ENCODE data around the gene MON1B.

DNA sequence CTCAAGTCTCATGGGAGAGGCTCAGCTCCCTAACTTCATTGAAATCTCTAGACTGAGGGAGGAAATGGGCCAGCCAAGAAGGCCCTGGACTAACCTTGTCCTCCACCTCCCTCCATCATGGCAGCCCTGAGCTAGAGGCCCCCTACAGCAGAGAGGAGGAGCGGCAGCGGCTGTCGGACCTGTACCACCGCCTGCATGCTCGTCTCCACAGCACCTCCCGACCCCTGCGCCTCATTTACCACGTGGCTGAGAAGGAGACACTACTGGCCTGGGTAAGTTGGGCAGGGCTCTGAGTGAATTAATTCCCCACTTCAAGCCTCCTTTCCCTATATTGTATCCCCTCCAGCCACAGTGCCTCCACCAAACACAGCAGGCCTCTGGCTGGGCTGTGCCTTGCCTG lies 4.4 kb downstream of the MON1B start:
- TF ChIP-seq TAF1 (IDR thresholded peaks at IDR 0.05; ENCODE audit: borderline replicate concordance, low read depth, low read length) (no peak), POLR2AphosphoS5 (IDR thresholded peaks at IDR 0.05; ENCODE audit: low read depth, low read length) (no peak), POLR2A (IDR thresholded peaks at IDR 0.05; ENCODE audit: low read depth, low read length) (no peak)
